NT2/D1 (cell line): ENCODE measurements around the gene RPTOR.

ENCODE experiments used
- DNase-seq: peaks from one replicate; pipeline ENCODE4 v3.0.0-alpha.2; 2011; ENCODE audit warnings: low read depth, low spot score
- H3K27me3 ChIP-seq: 2 replicates; pipeline ENCODE4 v1.6.0; 2011; ENCODE audit warnings: mild to moderate bottlenecking; ENCODE audit not compliant: insufficient read length, insufficient read depth
- H3K36me3 ChIP-seq: 2 replicates; pipeline ENCODE4 v1.6.1; 2011; ENCODE audit warnings: mild to moderate bottlenecking, low read length, mixed read lengths; ENCODE audit not compliant: insufficient read depth, insufficient read length
- H3K4me1 ChIP-seq: 2 replicates; pipeline ENCODE4 v1.5.1; 2011; ENCODE audit not compliant: insufficient read depth, insufficient read length
- H3K4me3 ChIP-seq: 2 replicates; pipeline ENCODE4 v1.5.1; 2011; ENCODE audit warnings: low read depth; ENCODE audit not compliant: insufficient read length
- H3K9ac ChIP-seq: 2 replicates; pipeline ENCODE4 v1.6.0; 2011; ENCODE audit warnings: low read depth; ENCODE audit not compliant: insufficient read length
- H3K9me3 ChIP-seq: 2 replicates; pipeline ENCODE4 v1.5.1; 2011; ENCODE audit warnings: mild to moderate bottlenecking, low read length; ENCODE audit not compliant: insufficient read depth
- SUZ12 ChIP-seq: IDR thresholded peaks from 2 replicates; pipeline ENCODE4 v1.6.1; 2011; ENCODE audit not compliant: insufficient read length, insufficient read depth; ENCODE audit errors: extremely low read depth
- YY1 ChIP-seq: IDR thresholded peaks from 2 replicates; pipeline ENCODE4 v1.6.1; 2011; ENCODE audit not compliant: insufficient read length, insufficient read depth
- ZNF274 ChIP-seq: IDR thresholded peaks from 2 replicates; pipeline ENCODE4 v1.6.1; 2011; ENCODE audit warnings: mild to moderate bottlenecking, low read depth, low read length

The RPTOR gene

GRCh38 chr17:80969674-80970043, 425.0 kb downstream of the RPTOR start:
- no peaks in the 10 kb centered on the region for H3K9me3 ChIP-seq
- no peak overlapping the region for H3K9ac ChIP-seq
- peaks cover 9% of the 10 kb centered on the region for H3K36me3 ChIP-seq
- no peak for TF ChIP-seq SUZ12
- no peak for TF ChIP-seq YY1
- TF ChIP-seq ZNF274, result no peak
- no peak overlapping the region for H3K4me3 ChIP-seq
- H3K4me1 ChIP-seq, result peaks cover 23% of the 10 kb centered on the region
- H3K27me3 ChIP-seq, result no peaks in the 10 kb centered on the region
- no peak for DNase-seq

GRCh38 chr17:80970044-80970761, 425.6 kb downstream of the RPTOR start:
- Histone ChIP-seq H3K9me3 (no peaks in the 10 kb centered on the region), H3K36me3 (peaks cover 5% of the 10 kb centered on the region), H3K9ac (peak overlapping the region; percentile 47), H3K4me3 (no peak overlapping the region), H3K27me3 (no peaks in the 10 kb centered on the region), H3K4me1 (peaks cover 18% of the 10 kb centered on the region)
- TF ChIP-seq ZNF274 (no peak), YY1 (no peak), SUZ12 (no peak)
- no peak for DNase-seq

- DNase-seq, result no peak
- Histone ChIP-seq H3K9me3 (no peaks in the 10 kb centered on the region), H3K27me3 (no peaks in the 10 kb centered on the region), H3K9ac (no peak overlapping the region), H3K4me3 (no peak overlapping the region), H3K4me1 (peaks cover 18% of the 10 kb centered on the region), H3K36me3 (no peaks in the 10 kb centered on the region)
- no peak for TF ChIP-seq SUZ12
- TF ChIP-seq ZNF274, result no peak
- TF ChIP-seq YY1, result no peak
Measured at GRCh38 chr17:80970762-80971703, 426.4 kb downstream of the RPTOR start.

GRCh38 chr17:80971704-80972304, 427.2 kb downstream of the RPTOR start:
- H3K4me3 ChIP-seq, result no peak overlapping the region
- no peaks in the 10 kb centered on the region for H3K27me3 ChIP-seq
- no peak overlapping the region for H3K9ac ChIP-seq
- DNase-seq, result no peak
- TF ChIP-seq SUZ12, result no peak
- no peak for TF ChIP-seq YY1
- no peak for TF ChIP-seq ZNF274
- H3K4me1 ChIP-seq, result peaks cover 18% of the 10 kb centered on the region
- no peaks in the 10 kb centered on the region for H3K9me3 ChIP-seq
- H3K36me3 ChIP-seq, result no peaks in the 10 kb centered on the region

- TF ChIP-seq SUZ12 (no peak), ZNF274 (no peak), YY1 (no peak)
- DNase-seq, result no peak
Measured at GRCh38 chr17:80976701-80977100, 432.1 kb downstream of the RPTOR start.

GRCh38 chr17:80977172-80977571, 432.5 kb downstream of the RPTOR start:
- no peak overlapping the region for H3K9ac ChIP-seq

More at GRCh38 chr17:80976701-80977100, 432.1 kb downstream of the RPTOR start:
- Histone ChIP-seq H3K36me3 (no peaks in the 10 kb centered on the region), H3K9me3 (no peaks in the 10 kb centered on the region), H3K4me3 (no peak overlapping the region), H3K27me3 (peaks cover 3% of the 10 kb centered on the region), H3K4me1 (peaks cover 6% of the 10 kb centered on the region), H3K9ac (no peak overlapping the region)

More at GRCh38 chr17:80977172-80977571, 432.5 kb downstream of the RPTOR start:
- Histone ChIP-seq H3K36me3 (no peaks in the 10 kb centered on the region), H3K4me3 (no peak overlapping the region), H3K27me3 (peaks cover 8% of the 10 kb centered on the region), H3K9me3 (no peaks in the 10 kb centered on the region), H3K4me1 (peaks cover 7% of the 10 kb centered on the region)
- DNase-seq, result no peak
- TF ChIP-seq ZNF274 (no peak), SUZ12 (no peak), YY1 (no peak)
